NCI-H2227 treated with DMSO at 0.1 percent for 48 hours (cell line): ENCODE measurements around the gene TFF2.

ENCODE experiments used
- DNase-seq: peaks from one replicate; lab custom pipeline; 2025; lab: John Stamatoyannopoulos, UW

TFF2 gene

DNA sequence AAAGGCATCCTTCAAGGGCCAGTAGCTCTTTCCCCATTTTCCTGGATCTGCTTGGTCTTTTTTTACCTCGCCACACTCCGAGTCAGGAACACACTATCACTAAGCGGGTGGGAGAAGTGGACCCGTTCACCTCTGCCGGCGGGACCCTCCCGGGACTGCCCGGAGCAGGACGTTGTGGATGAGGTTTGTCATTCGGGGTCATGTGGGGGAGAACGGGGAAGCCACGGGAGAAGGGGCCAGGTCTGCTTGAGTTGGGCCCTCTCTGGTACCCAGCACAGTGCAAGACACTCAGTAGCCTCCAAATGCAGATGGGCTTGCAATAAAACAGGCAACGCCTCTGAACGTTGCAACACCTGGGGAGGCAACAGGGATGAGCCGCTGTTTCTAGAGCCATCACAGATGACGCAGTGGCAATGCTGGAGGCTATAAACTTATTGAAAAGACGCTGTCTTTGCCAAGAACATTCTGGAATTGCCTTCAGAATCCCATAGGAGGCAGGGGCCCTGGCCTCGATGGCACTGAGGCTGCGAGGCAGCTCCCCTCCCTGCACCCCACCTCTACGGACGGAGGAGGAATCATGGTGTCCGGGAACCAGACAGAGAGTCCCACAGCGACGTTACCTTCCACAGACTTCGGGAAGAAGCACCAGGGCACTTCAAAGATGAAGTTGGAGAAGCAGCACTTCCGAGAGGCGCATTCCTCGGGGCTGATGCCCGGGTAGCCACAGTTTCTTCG lies 3.8 kb downstream of the TFF2 start:
- DNase-seq, result no peak

- DNase-seq, result no peak
These were observed 4.4 kb downstream of the TFF2 start for GRCh38 chr21:42346441-42346840.

GRCh38 chr21:42344631-42345030 lies 6.2 kb downstream of the TFF2 start:
- no peak for DNase-seq

GRCh38 chr21:42343963-42344510 lies 6.8 kb downstream of the TFF2 start:
- no peak for DNase-seq

- no peak for DNase-seq
These were observed 7.2 kb downstream of the TFF2 start for GRCh38 chr21:42343556-42343955.

DNA sequence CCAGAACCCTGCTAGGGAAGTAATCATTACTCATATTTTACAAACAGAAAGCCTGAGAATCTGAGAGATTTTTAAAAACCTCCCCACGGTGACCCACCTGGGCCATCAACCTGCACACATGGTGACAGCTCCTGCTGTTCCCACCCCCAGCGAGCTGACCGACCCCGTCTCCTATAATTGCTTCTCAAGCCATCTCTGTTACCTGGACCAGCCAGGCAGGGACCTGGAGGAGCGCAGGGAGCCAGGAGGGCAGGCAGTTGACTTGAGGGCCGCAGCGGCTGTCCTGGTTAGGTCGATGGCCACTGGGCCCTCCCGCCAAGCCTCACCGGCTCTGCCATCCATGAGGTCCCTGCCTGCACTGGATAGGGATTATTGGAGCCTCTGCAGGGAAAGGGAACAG lies 7.7 kb downstream of the TFF2 start:
- no peak for DNase-seq

- DNase-seq, result no peak
These were observed 8.8 kb downstream of the TFF2 start for GRCh38 chr21:42341776-42342542.

GRCh38 chr21:42340187-42341050 lies 10.4 kb downstream of the TFF2 start:
- no peak for DNase-seq

- DNase-seq, result no peak
These were observed 11.8 kb downstream of the TFF2 start for GRCh38 chr21:42338729-42339715.

GRCh38 chr21:42337830-42338728 lies 12.7 kb downstream of the TFF2 start:
- DNase-seq, result peak; percentile 62

DNA sequence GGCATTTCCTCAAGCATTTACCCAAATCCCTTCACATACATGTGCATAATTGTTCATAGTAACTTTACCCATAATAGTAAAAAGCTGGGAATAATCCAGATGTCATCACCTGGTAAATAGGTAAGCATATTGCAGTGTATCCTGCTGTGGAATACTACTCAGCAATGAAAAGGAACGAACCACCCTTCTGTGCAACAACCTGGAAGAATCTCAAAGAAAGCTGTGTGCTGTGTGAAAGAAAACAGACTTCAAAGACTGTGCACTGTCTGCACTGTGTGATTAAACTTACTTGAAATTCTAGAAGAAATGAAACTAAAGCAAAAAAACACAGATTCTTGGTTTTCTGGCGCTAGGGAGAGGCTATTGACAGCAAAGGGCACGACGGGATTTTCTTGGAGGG lies 13.5 kb downstream of the TFF2 start:
- no peak for DNase-seq

- peak; percentile 30 for DNase-seq
These were observed 14.7 kb downstream of the TFF2 start for GRCh38 chr21:42336054-42336453.

- DNase-seq, result no peak
These were observed 18.1 kb downstream of the TFF2 start for GRCh38 chr21:42332557-42333317.

GRCh38 chr21:42331660-42332059 lies 19.1 kb downstream of the TFF2 start:
- no peak for DNase-seq

GRCh38 chr21:42330380-42331371 lies 20.1 kb downstream of the TFF2 start:
- DNase-seq, result no peak

- DNase-seq, result no peak
These were observed 25.9 kb downstream of the TFF2 start for GRCh38 chr21:42324896-42325295.

DNA sequence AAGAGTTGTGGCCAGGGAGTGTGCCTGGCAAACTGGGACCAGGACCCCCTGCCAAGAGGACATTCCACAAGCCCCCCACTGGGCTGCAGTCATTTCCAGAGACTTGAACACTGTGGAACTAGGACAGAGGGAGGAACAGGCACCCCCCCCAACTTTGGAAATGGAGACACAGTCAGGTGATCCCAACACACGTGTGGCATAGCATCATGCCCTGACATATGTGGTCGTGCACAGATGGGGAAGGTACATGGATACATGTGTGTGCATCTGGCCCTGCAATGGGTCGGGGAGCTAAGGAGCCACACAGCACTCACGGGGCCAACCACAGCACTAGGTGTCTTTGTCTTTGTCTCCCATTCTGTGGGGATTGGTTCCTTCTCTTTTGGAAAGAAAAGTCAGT lies 28.9 kb downstream of the TFF2 start:
- no peak for DNase-seq

- DNase-seq, result no peak
These were observed 29.6 kb downstream of the TFF2 start for GRCh38 chr21:42321231-42321630.
